Mesenchymal stem cell (in vitro differentiated cells and primary cell): ENCODE results near the gene GALK2.

Experiments
- DNase-seq: peaks from one replicate; pipeline ENCODE4 v3.0.0-alpha.2; 2013
- H2AFZ ChIP-seq: one replicate; pipeline ENCODE4 v1.6.1; 2013; ENCODE audit warnings: low read depth, mild to moderate bottlenecking, control low read depth, inconsistent platforms, low read length, moderate library complexity
- H2AK5ac ChIP-seq: 2 replicates; pipeline ENCODE4 v1.6.1; 2013; ENCODE audit warnings: low read length, moderate library complexity, mild to moderate bottlenecking, inconsistent platforms; ENCODE audit not compliant: severe bottlenecking
- H2BK120ac ChIP-seq: one replicate; pipeline ENCODE4 v1.6.1; 2013; ENCODE audit warnings: low read depth, mild to moderate bottlenecking, inconsistent platforms, low read length, moderate library complexity
- H2BK12ac ChIP-seq, 2 experiments: one replicate each; pipeline ENCODE4 v1.6.1; 2013; ENCODE audit warnings: inconsistent platforms in 2 of 2, low read length in 2 of 2, mild to moderate bottlenecking in 2 of 2, moderate library complexity in 2 of 2, control low read depth in 1 of 2
- H2BK15ac ChIP-seq: one replicate; pipeline ENCODE4 v1.6.1; 2013; ENCODE audit warnings: mild to moderate bottlenecking, low read depth, inconsistent platforms; ENCODE audit not compliant: poor library complexity, severe bottlenecking
- H2BK5ac ChIP-seq: 2 replicates; pipeline ENCODE4 v1.6.1; 2013; ENCODE audit warnings: low read depth, mild to moderate bottlenecking, low read length, control low read depth, inconsistent platforms; ENCODE audit not compliant: poor library complexity, severe bottlenecking
- H3K14ac ChIP-seq, 2 experiments: one replicate each; pipeline ENCODE4 v1.6.1; 2013; ENCODE audit warnings: inconsistent platforms in 2 of 2, low read length in 2 of 2, control low read depth in 1 of 2, mild to moderate bottlenecking in 1 of 2, moderate library complexity in 1 of 2
- H3K18ac ChIP-seq, 2 experiments: one replicate each; pipeline ENCODE4 v1.6.1; 2013; ENCODE audit warnings: inconsistent platforms in 2 of 2, low read length in 2 of 2, control low read depth in 1 of 2, low read depth in 1 of 2, mild to moderate bottlenecking in 1 of 2
- H3K23ac ChIP-seq, 2 experiments: one replicate each; pipeline ENCODE4 v1.6.1; 2013; ENCODE audit warnings: inconsistent platforms in 2 of 2, low read length in 2 of 2, mild to moderate bottlenecking in 2 of 2, moderate library complexity in 2 of 2, control low read depth in 1 of 2
- H3K27ac ChIP-seq: 2 replicates; pipeline ENCODE4 v1.5.1; 2013; ENCODE audit warnings: mild to moderate bottlenecking, moderate library complexity, low read length, control low read depth, inconsistent platforms; ENCODE audit not compliant: poor library complexity, severe bottlenecking
- H3K27me3 ChIP-seq, 2 experiments: 2 replicates each; pipeline versions ENCODE4 v1.6.1 to v1.7.0; 2013; ENCODE audit warnings: low read length in 2 of 2, mild to moderate bottlenecking in 2 of 2, moderate library complexity in 2 of 2, control low read depth in 1 of 2, inconsistent platforms in 1 of 2; ENCODE audit not compliant: control insufficient read depth in 1 of 2, insufficient read depth in 1 of 2
- H3K36me3 ChIP-seq, 2 experiments: 2 replicates each; pipeline versions ENCODE4 v1.6.1 to v1.7.0; 2013; ENCODE audit warnings: low read length in 2 of 2, control low read depth in 1 of 2, inconsistent platforms in 1 of 2, low read depth in 1 of 2, mild to moderate bottlenecking in 1 of 2; ENCODE audit not compliant: insufficient read depth in 2 of 2, control insufficient read depth in 1 of 2
- H3K4ac ChIP-seq, 2 experiments: one replicate each; pipeline ENCODE4 v1.6.1; 2013; ENCODE audit warnings: inconsistent platforms in 2 of 2, low read length in 2 of 2, mild to moderate bottlenecking in 2 of 2, moderate library complexity in 2 of 2, control low read depth in 1 of 2, low read depth in 1 of 2
- H3K4me1 ChIP-seq: 2 replicates; pipeline ENCODE4 v1.6.1; 2013; ENCODE audit warnings: low read depth, low read length, control low read depth; ENCODE audit not compliant: control insufficient read depth, insufficient read depth
- H3K4me2 ChIP-seq: 2 replicates; pipeline ENCODE4 v1.6.1; 2013; ENCODE audit warnings: low read length, mild to moderate bottlenecking, inconsistent platforms; ENCODE audit not compliant: poor library complexity, severe bottlenecking
- H3K4me3 ChIP-seq, 2 experiments: 2 replicates each; pipeline versions ENCODE4 v1.5.1 to v1.7.0; 2013; ENCODE audit warnings: low read length in 2 of 2, mild to moderate bottlenecking in 2 of 2, control low read depth in 1 of 2, low read depth in 1 of 2; ENCODE audit not compliant: insufficient read depth in 1 of 2
- H3K79me1 ChIP-seq: replicated peaks from 2 replicates; pipeline ENCODE4 v1.6.1; 2013; ENCODE audit warnings: mild to moderate bottlenecking, control low read depth, low read length, inconsistent platforms; ENCODE audit not compliant: poor library complexity, severe bottlenecking
- H3K9ac ChIP-seq: 2 replicates; pipeline ENCODE4 v1.7.0; 2013; ENCODE audit warnings: mild to moderate bottlenecking, low read length, moderate library complexity
- H3K9me3 ChIP-seq: 2 replicates; pipeline ENCODE4 v1.7.0; 2013; ENCODE audit warnings: mild to moderate bottlenecking, low read length; ENCODE audit not compliant: control insufficient read depth
- H4K8ac ChIP-seq: one replicate; pipeline ENCODE4 v1.6.1; 2013; ENCODE audit warnings: inconsistent platforms, mild to moderate bottlenecking, low read length, moderate library complexity
- H4K91ac ChIP-seq: one replicate; pipeline ENCODE4 v1.6.1; 2013; ENCODE audit warnings: mild to moderate bottlenecking, low read length, inconsistent platforms
- WGBS: methylation state at CpG from one replicate; pipeline ENCODE4 v1.1.7; 2013; ENCODE audit warnings: mixed read lengths; 5-methylcytosine and 5-hydroxymethylcytosine counted together

Gene GALK2

DNA sequence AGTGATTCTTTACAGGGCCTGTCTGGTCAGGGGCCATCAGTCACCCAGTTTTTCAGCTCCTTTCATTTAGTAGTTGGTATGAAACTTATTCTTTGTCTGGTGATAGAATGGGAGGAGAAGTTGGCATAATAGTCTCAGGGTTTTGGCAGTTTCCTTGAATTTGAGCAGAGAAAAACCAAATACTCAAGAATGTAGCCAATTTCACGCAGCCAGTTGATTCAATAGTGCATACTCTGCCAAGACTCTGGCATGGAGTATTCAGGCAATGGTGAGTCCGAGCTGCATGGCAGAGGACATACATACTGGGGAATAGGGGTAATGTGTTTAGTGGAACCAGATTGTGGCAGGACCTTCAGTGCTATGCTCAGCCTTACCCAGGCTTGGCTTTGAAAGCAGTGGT, 118.3 kb downstream of the GALK2 start:
- Histone ChIP-seq H3K4me3 (no peak overlapping the region), H3K27ac (no peak overlapping the region), H3K9ac (no peak overlapping the region), H4K91ac (no peak overlapping the region), H3K4me2 (no peak overlapping the region), H3K4ac (no peak overlapping the region), H3K36me3 (peaks cover 0 to 84% of the 10 kb centered on the region in 2 experiments), H4K8ac (no peak overlapping the region), H3K4me1 (no peaks in the 10 kb centered on the region), H3K79me1 (peaks cover 7% of the 10 kb centered on the region), H2BK120ac (no peak overlapping the region), H2BK5ac (no peak overlapping the region), H3K18ac (no peak overlapping the region), H2AFZ (no peak overlapping the region), H3K9me3 (no peaks in the 10 kb centered on the region), H3K27me3 (no peaks in the 10 kb centered on the region), H2BK12ac (no peak overlapping the region), H3K14ac (no peak overlapping the region), H3K23ac (no peak overlapping the region), H2AK5ac (no peak overlapping the region), H2BK15ac (no peak overlapping the region)
- DNase-seq, result no peak
- 97% methylated on average over 2 of the region's 2 CpGs for whole genome bisulfite sequencing

DNA sequence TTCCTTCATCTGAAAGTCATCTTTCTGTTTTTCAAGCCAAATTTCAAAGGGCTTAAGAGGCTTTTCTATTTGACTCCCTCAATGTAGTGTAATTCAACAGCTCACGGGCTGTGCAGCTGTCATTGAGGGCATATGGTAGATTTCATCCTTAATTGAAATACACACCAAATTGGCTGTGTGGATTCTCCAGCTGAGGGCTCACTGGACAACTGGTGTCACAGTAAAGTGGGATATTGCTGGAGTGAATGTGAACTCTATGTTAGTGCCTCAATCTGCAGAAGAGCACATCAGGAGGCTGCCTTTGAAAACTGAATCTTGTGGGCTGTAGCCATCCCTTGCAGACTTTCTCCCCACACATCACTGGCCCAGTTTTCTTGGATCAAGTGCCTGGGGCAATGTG, 120.1 kb downstream of the GALK2 start:
- H2BK12ac ChIP-seq, result no peak overlapping the region
- no peak overlapping the region for H2BK120ac ChIP-seq
- H3K27ac ChIP-seq, result no peak overlapping the region
- no peak overlapping the region for H4K8ac ChIP-seq
- no peak for DNase-seq
- H3K9ac ChIP-seq, result no peak overlapping the region
- H3K4me3 ChIP-seq, result no peak overlapping the region
- H3K18ac ChIP-seq, result no peak overlapping the region
- H3K14ac ChIP-seq, result no peak overlapping the region
- no peak overlapping the region for H2AK5ac ChIP-seq
- H2BK5ac ChIP-seq, result no peak overlapping the region
- H3K23ac ChIP-seq, result no peak overlapping the region
- H2AFZ ChIP-seq, result no peak overlapping the region
- peaks cover 9% of the 10 kb centered on the region for H3K79me1 ChIP-seq
- no peak overlapping the region for H3K4me2 ChIP-seq
- H3K4me1 ChIP-seq, result no peaks in the 10 kb centered on the region
- no peaks in the 10 kb centered on the region for H3K27me3 ChIP-seq
- no peak overlapping the region for H3K4ac ChIP-seq
- WGBS, result 50% methylated on average over 1 of the region's 1 CpG
- no peak overlapping the region for H2BK15ac ChIP-seq
- H3K36me3 ChIP-seq, result peaks cover 0 to 77% of the 10 kb centered on the region in 2 experiments
- no peaks in the 10 kb centered on the region for H3K9me3 ChIP-seq
- no peak overlapping the region for H4K91ac ChIP-seq

DNA sequence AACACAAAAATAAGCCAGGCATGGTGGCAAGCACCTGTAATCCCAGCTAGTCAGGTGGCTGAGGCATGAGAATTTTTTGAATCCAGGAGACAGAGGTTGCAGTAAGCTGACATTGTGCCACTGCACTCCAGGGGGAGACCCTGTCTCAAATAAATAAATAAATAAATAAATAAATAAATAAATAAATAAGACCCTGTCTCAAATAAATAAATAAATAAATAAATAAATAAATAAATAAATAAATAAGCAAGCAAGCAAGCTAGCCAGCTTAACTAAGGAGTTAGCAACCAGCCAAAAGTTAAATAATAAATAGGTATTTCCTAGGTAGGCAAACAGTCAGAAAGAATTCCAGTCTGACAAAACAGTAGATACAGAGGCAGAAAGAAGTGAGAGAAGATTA, 123.9 kb downstream of the GALK2 start:
- no peak overlapping the region for H2BK12ac ChIP-seq
- H3K36me3 ChIP-seq, result peaks cover 0 to 53% of the 10 kb centered on the region in 2 experiments
- no peak overlapping the region for H4K8ac ChIP-seq
- no peaks in the 10 kb centered on the region for H3K27me3 ChIP-seq
- peaks cover 13% of the 10 kb centered on the region for H3K79me1 ChIP-seq
- no peak overlapping the region for H3K9ac ChIP-seq
- no peak overlapping the region for H3K27ac ChIP-seq
- H2BK5ac ChIP-seq, result no peak overlapping the region
- no peak overlapping the region for H3K4me2 ChIP-seq
- no peak overlapping the region for H3K14ac ChIP-seq
- no peak overlapping the region for H3K18ac ChIP-seq
- no peak overlapping the region for H2AFZ ChIP-seq
- peaks cover 3% of the 10 kb centered on the region for H3K9me3 ChIP-seq
- H3K4me1 ChIP-seq, result no peaks in the 10 kb centered on the region
- no peak overlapping the region for H3K4me3 ChIP-seq
- no peak for DNase-seq
- H2BK15ac ChIP-seq, result no peak overlapping the region
- no peak overlapping the region for H3K4ac ChIP-seq
- no peak overlapping the region for H4K91ac ChIP-seq
- no peak overlapping the region for H3K23ac ChIP-seq
- H2AK5ac ChIP-seq, result no peak overlapping the region
- H2BK120ac ChIP-seq, result no peak overlapping the region

DNA sequence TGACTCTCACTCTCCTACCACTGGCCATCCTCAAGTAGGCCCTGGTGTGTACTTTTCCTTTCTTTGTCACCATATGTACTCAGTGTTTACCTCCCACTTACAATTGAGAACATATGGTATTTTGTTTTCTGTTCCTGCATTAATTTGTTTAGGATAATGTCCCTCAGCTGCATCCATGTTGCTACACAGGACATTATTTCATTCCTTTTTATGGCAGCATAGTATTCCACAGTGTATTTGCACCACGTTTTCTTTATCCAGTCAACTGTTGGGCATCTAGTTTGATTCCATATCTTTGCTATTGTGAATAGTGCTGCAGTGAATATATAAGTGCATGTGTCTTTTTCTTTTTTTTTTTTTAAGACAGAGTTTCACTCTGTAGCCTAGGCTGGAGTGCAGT, 126.2 kb downstream of the GALK2 start:
- Histone ChIP-seq H2BK5ac (no peak overlapping the region), H2BK12ac (no peak overlapping the region), H4K8ac (no peak overlapping the region), H3K23ac (no peak overlapping the region), H3K4me3 (no peak overlapping the region), H2AFZ (no peak overlapping the region), H3K9ac (no peak overlapping the region), H3K4me2 (no peak overlapping the region), H3K27me3 (no peaks in the 10 kb centered on the region), H2BK15ac (no peak overlapping the region), H2AK5ac (no peak overlapping the region), H3K27ac (no peak overlapping the region), H3K4ac (no peak overlapping the region), H2BK120ac (no peak overlapping the region), H3K79me1 (peaks cover 13% of the 10 kb centered on the region), H3K9me3 (peaks cover 3% of the 10 kb centered on the region), H3K36me3 (peaks cover 0 to 39% of the 10 kb centered on the region in 2 experiments), H3K18ac (no peak overlapping the region), H4K91ac (no peak overlapping the region), H3K4me1 (no peaks in the 10 kb centered on the region), H3K14ac (no peak overlapping the region)
- WGBS, result 100% methylated on average over 1 of the region's 1 CpG
- no peak for DNase-seq
